Renal cortex interstitium (tissue), 11 donors: ENCODE results near the gene TMEM270. TPM values are rescaled to one million over a fixed set of nuclear protein-coding genes. Genes with fewer than 3 reads are reported as not detected.
"Not testable (repeated sequence)": the region's sequence is repeated elsewhere in the genome, so short reads cannot be mapped to it uniquely, and the experiment has no call there.

Experiments used
- DNase-seq, 11 donors: peaks; one replicate each; pipeline ENCODE4 v3.0.0-alpha.2; 2013; ENCODE audit warnings: low read depth in 9 of 11, low spot score in 4 of 11; ENCODE audit errors: extremely low read depth in 1 of 11
- polyA plus RNA-seq, 3 donors: library from polyadenylated mRNA; unstranded; fragments of 120-200 nt; gene quantifications; one replicate each; pipeline ENCODE4 v1.2.1, GENCODE V29; 2013; ENCODE audit not compliant: insufficient read length in 3 of 3

TMEM270 gene
- polyA plus RNA-seq, 3 donors: 0.21 TPM; not detected in 2

DNA sequence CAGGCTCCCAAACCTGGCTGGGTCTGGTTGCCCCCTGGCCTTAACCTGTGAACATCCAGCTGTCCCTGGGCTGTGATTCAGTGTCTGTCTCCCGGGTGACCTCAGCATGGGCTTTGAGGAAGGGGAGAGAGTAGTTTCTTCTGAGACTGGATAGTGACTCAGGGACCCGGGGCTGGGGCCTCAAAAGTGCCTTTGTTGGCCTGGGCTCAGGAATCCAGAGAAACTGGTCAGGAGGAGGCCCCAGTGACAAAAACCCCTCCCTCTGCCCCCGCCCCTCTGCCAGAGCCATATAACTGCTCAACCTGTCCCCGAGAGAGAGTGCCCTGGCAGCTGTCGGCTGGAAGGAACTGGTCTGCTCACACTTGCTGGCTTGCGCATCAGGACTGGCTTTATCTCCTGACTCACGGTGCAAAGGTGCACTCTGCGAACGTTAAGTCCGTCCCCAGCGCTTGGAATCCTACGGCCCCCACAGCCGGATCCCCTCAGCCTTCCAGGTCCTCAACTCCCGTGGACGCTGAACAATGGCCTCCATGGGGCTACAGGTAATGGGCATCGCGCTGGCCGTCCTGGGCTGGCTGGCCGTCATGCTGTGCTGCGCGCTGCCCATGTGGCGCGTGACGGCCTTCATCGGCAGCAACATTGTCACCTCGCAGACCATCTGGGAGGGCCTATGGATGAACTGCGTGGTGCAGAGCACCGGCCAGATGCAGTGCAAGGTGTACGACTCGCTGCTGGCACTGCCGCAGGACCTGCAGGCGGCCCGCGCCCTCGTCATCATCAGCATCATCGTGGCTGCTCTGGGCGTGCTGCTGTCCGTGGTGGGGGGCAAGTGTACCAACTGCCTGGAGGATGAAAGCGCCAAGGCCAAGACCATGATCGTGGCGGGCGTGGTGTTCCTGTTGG lies 30.0 kb upstream of the TMEM270 start, which contains the start of gene CLDN4:
Gene CLDN4 (plus strand): TSS at position 316 of the 903 bp plus-strand sequence. CDS start 206 bp downstream, at position 522.
- peak in 5 of 11 donors; percentile 73 to 80 (median 76) for DNase-seq

DNA sequence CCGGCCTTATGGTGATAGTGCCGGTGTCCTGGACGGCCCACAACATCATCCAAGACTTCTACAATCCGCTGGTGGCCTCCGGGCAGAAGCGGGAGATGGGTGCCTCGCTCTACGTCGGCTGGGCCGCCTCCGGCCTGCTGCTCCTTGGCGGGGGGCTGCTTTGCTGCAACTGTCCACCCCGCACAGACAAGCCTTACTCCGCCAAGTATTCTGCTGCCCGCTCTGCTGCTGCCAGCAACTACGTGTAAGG lies 29.4 kb upstream of the TMEM270 start:
- DNase-seq: no peak

DNA sequence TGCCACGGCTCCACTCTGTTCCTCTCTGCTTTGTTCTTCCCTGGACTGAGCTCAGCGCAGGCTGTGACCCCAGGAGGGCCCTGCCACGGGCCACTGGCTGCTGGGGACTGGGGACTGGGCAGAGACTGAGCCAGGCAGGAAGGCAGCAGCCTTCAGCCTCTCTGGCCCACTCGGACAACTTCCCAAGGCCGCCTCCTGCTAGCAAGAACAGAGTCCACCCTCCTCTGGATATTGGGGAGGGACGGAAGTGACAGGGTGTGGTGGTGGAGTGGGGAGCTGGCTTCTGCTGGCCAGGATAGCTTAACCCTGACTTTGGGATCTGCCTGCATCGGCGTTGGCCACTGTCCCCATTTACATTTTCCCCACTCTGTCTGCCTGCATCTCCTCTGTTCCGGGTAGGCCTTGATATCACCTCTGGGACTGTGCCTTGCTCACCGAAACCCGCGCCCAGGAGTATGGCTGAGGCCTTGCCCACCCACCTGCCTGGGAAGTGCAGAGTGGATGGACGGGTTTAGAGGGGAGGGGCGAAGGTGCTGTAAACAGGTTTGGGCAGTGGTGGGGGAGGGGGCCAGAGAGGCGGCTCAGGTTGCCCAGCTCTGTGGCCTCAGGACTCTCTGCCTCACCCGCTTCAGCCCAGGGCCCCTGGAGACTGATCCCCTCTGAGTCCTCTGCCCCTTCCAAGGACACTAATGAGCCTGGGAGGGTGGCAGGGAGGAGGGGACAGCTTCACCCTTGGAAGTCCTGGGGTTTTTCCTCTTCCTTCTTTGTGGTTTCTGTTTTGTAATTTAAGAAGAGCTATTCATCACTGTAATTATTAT lies 28.9 kb upstream of the TMEM270 start:
- DNase-seq: peak in 2 of 11 donors; percentile 73

DNA sequence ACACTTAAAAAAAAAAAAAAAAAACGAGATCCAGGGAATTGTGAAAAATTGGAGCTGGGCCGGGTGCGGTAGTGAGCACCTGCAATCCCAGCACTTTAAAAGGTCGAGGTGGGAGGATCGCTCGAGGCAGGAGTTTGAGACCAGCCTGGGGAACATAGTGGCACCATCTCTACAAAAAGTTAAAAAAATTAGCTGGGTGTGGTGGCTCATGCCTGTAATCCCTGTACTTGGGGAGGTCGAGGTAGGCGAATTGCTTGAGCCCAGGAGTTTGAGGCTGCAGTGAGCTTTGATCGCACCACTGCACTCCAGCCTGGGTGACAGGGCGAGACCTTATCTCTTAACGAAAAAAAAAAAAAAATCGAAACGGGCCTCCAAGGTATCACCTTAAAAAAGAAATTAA lies 28.2 kb upstream of the TMEM270 start:
- DNase-seq: no peak

DNA sequence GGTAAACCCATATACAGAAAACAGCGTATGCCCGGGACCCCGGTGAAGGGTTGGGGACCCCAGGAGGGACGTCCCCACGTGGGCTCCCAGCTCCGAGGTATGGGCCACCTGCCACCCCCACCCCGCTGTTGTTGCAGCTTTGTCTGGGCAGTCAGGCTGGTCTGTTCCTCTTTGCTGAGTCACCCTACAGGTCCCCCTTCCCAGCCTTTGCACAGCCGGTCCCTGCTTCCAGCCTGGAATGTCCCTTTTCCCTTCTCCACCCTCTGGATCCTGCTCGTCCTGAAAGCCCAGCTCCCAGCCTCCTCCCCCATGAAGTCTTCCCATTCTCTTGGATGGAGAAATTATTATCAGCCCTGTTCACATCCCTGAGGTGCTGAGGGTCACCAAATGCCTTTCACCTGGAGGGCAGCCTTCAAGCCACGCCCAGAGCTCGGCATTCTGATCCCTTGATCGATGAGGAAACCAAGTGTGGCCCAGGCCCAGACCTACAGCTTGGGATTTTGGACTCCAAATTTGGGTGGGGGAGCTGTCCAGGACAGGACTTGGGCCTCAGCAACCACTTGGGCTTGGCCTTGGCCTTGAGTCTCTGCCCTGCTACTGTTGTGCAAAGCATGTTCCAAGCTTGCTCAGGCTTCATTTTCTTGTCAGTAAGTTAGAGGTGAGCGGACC lies 27.6 kb upstream of the TMEM270 start:
- DNase-seq: no peak

DNA sequence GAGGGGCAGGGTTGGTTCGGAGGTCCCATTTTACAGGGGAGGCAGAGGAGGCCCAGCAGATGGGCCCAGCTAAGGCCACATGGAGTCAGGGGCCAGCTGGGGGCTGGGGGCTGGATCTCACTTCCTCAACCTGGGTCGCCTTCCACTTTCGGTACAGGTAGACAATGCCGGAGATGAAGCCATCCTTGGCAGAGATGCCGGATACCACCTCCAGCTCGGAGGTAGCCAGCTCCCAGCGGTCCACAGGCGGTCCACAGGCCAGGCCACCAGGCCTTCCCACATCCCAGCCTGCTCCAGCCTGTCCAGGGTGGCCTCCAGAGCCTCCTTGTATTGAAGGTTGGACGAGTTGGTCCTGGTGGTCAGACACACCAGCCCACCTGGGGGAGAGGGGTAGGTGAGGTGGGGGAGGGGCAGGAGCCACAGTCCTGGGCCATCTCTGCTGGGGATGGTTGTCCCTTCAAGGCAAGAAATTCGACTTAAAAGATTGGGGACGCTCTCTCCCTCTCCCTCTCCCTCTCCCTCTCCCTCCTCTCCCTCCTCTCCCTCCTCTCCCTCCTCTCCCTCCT lies 26.2 kb upstream of the TMEM270 start:
- DNase-seq: no peak

DNA sequence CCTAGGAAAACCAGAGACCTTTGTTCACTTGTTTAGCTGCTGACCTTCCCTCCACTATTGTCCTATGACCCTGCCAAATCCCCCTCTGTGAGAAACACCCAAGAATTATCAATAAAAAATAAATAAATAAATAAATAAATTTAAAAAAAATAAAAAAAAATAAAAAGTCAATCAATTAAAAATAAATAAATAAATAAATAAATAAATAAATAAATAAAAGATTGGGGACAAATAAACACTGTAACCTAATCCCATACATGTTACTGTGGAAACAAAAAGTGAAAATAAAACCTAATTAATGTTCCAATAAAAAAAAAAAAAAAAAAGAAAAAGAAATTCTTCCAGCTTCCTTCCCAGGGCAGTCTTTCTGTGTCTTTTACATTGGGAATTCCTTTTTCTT lies 23.8 kb upstream of the TMEM270 start:
- DNase-seq: not testable (repeated sequence)

DNA sequence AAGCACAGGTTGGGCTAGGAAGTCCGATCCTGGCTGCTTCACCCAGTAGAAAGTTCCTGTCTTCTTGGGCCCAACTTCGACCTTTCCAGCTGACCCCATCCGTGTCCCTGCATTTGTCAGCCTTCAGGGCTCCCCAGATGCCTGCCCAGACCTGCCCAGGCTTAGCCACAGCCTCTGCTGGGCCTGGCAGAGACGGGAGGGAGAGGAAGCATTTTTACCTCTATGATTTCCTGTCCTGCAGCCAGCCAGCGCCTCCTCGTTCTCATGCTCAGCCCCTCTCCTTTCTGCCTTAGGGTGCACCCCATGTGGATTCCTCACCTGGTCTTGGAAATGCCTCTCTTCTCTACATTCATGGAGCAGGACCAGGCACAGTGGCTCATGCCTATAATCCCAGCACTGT lies 22.3 kb upstream of the TMEM270 start:
- DNase-seq: no peak

DNA sequence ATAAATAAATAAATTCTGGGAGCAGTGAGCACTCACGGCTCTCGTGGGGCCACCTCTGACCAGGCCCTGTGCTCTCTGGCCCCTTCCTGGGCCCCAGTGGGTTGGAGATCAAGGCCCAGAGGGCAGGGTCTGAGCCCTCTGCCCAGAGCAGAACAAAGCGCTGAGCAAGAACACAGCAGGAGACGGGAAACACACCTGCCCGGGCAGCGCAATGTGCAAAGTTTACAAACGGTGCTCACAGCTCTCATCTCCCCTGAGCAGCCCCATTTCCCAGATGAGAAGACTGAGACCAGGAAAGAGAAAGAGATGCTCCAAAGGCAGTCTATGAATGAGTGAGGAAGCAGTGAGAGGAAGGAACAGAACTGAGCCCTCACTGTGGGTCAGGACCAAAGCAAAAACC lies 21.7 kb upstream of the TMEM270 start:
- no peak for DNase-seq

DNA sequence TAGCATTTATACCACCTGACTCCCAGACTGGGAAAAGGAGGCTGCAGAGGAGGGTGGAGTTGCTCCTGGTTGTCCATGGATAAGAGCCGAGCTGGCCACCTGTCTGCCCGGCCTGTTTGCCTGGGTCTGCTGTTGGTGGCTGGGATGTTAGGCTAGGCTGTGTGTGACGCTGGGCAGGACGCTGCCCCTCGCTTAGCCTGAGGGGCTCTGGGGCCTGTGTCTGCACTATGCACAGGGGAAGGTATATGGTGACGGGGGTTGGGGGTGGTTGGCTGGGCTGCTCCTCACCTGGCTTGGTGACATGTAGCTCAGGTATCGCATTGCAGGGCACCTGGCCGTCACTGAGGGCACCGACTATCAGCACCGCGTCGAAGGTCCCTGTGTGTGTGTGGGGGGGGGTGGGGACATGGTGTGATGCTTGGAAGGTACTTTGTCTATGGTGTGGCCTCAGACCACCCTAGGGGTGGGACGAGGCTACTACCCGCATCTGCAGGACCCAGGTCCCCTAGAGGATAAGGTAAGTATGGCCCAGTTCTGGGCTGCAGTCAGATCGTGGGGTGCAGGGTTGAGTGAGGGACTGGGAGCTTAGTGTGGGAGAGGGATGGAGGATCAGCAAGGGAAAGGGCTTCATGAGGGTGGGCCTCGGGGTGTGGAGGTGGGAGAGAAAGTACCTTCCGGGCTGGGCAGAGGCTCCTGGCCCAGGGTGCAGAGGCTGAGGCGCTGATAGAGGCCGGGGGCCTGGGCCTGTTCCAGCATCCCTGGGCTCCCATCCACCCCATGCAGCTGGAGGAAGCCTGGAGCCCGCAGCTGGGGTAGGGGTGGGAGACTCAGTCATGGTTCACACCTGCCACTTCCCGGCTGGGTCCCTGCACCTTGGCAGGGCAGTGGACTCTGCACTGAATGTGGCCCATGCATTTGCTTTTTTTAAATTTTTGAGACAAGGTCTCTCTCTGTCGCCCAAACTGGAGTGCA lies 20.9 kb upstream of the TMEM270 start:
- DNase-seq: no peak

DNA sequence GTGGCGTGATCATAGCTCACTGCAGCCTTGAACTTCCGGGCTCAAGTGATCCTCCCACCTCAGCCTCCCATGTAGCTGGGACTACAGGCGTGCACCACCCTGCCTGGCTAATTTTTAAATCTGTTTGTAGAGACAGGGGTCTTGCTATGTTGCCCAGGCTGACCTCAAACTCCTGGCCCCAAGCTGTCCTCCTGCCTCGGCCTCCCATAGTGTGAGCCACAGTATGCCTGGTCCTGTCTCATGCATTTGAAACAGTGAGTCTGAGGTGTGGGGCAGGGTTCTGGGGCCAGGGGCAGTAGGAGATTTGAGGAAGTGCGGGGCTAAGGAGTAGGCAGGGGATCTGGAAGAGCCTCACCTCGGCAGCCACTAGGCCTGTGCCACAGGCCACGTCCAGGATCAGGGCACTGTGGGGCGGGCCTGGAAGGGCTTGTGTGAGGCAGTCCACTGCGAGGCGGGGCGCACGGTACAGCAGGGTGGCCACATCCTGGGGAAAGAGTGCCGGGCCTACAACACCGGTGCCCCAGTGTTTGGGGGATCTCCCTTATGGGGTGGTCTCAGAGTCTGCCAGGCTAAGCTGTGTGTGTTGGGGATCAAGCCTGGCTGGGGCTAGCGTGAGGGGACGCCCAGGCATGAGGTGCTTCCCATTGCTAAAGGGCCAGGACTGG lies 20.1 kb upstream of the TMEM270 start:
- DNase-seq: no peak

DNA sequence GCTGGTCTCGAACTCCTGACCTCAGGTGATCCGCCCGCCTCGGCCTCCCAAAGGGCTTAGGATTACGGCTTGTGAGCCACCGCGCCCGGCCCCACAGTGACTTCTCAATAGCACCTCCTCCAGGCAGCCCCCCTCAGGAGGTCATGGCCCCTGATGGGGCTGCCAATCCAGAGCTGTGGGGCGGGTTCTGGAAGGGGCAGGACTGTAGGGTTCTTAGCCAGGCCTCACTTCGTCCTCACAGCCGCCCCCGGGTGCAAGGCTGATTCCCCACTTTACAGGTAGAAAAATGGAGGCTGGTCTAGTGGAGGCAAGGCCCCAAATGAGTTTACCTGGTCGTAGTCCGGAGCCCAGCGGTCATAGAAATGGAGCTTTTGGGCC lies 19.3 kb upstream of the TMEM270 start:
- no peak for DNase-seq

DNA sequence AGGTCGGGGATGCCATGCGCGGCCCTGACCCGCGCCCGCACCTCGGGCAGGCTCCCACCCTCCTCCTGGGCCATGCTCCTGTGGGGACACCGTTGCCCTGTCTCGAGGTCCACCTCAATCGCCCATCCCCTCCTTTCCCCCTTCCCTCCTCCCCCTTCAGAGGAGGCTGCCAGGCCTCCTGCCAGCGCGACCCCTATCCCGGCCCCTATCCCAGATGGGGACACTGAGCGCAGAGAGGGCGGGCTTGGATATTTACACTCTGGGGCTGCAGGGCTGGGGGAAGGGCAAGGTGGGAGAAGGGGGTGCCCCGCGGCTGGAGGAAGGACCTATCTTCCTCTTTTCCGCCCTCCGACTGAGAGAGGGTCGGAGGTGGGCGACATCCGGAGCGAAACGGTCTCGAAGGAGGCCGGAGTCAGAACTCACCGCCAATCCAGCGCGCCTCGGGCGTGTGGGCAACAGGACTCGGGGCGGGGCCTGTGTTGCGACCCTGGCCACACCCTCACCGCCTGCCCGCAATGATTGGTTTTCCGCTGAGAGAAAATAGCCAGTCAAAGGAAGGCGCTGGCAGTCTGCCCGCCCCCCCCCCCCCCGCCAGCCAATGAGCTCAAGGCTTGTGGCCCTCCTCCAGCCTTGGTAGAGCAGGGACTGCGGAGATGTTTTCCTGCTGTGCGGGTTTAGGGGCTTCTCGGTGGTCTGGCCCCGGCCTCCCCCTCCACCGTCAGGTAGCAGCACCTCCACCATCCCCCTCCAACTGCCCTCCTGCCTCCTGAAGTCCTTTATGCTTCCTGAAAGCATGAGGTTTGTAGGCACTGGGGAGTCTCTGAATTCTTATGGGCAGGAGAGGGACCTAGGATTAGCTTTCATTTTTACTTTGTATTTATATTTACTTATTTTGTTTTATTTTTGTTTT lies 18.6 kb upstream of the TMEM270 start, which contains the start of gene METTL27:
Gene METTL27 (minus strand): TSS at position 450 of the 910 bp plus-strand sequence. CDS start 376 bp downstream, at position 74.
- DNase-seq: peak in 9 of 11 donors; percentile 81 to 92 (median 90)

DNA sequence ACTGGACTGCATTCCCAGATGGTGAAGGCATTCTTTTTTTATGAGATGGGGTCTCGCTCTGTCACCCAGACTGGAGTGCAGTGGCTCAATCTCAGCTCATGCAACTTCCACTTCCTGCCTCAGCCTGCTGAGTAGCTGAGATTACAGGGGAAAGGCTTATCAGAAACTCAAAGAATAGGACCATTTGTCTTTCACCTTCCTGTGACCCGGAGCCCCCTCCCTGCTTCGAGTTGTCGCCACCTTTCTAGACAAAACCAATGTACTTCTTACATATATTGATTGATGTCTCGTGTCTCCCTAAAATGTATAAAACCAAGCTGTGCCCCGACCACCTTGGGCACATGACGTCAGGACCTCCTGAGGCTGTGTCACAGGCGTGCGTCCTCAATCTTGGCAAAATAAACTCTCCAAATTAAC lies 16.8 kb upstream of the TMEM270 start:
- no peak for DNase-seq

DNA sequence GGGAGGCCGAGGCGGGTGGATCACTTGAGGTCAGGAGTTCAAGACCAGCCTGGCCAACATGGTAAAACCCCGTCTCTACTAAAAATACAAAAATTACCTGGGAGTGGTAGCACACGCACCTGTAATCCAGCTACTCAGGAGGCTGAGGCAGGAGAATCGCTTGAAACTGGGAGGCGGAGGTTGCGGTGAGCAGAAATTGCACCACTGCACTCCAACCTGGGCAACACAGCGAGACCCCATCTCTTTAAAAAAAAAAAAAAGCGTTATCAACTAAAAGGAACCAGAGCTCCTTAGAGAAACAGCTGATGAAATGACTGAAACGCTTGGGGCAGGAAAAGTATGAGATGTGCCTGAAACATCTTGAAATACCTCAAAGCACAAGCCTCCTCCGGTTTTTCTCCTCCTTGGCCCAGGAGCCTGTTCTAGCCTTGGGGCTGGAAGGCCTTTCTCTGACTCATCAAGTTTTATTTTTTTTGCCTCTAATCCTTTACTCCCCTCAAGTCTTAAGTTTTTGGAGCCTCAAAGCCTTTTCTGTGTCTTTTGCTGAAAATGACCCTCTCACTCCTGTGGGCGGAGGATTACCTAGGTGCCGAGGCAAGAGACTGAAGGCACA lies 16.0 kb upstream of the TMEM270 start:
- DNase-seq: no peak

DNA sequence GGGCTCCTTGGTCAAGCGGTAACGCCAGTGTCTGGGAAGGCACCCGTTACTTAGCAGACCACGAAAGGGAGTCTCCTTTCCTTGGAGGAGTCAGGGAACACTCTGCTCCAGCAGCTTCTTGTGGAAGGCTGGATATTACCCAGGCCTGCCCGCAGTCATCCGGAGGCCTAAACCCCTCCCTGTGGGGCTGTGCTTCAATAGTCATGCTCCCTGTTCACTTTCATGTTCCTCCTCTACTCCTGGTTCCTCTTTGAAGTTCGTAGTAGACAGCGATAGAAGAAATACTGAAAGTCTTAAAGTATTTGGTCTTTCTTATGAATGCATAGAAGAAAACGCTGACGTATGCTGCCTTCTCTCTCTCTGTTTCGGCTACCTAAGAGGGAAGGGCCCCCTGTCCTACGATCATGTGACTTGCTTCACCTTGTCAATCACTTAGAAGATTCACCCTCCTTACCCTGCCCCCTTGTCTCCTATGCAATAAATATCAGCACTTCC lies 15.2 kb upstream of the TMEM270 start:
- DNase-seq: not testable (repeated sequence)
